Testis (tissue), 3 donors: ENCODE results near the gene CCDC124. TPM values are rescaled to one million over a fixed set of nuclear protein-coding genes. Genes with fewer than 3 reads are reported as not detected.

ENCODE experiments used
- DNase-seq: peaks from one replicate; pipeline ENCODE4 v3.0.0-alpha.2; 2019
- H3K27ac ChIP-seq, 2 donors: fragments of 200-600 bp; sonication (generic); one replicate each; pipeline ENCODE4 v1.5.1; 2019
- H3K27me3 ChIP-seq: fragments of 200-600 bp; sonication (generic); one replicate; pipeline ENCODE4 v1.5.1; 2019
- H3K36me3 ChIP-seq: fragments of 200-600 bp; sonication (generic); one replicate; pipeline ENCODE4 v1.5.1; 2017; ENCODE audit warnings: low read depth; ENCODE audit errors: missing control alignments
- H3K4me1 ChIP-seq: fragments of 200-600 bp; sonication (generic); one replicate; pipeline ENCODE4 v1.5.1; 2019
- H3K4me3 ChIP-seq, 2 donors: fragments of 200-600 bp; sonication (generic); one replicate each; pipeline ENCODE4 v1.5.1; 2017 to 2019
- H3K9me3 ChIP-seq: fragments of 200-600 bp; sonication (generic); one replicate; pipeline ENCODE4 v1.5.1; 2017
- POLR2A ChIP-seq: fragments of 450-650 bp; IDR thresholded peaks from one replicate; pipeline ENCODE4 v1.6.1; 2017; ENCODE audit warnings: antibody characterized with exemption, mild to moderate bottlenecking, moderate library complexity
- WGBS, 2 donors: methylation state at CpG; one replicate each; pipeline ENCODE4 v1.1.5; 2018; 5-methylcytosine and 5-hydroxymethylcytosine counted together
- intact Hi-C: fragments of 100-400 bp; cut with DNase I; formaldehyde crosslinking; loops from one replicate; pipeline ENCODE4 v1.15.1; 2023; ENCODE audit warnings: low total_unique reads
- polyA plus RNA-seq: library from polyadenylated mRNA; stranded (reverse); fragments of 350-450 nt; fragmentation: Illumina TruSeq; extraction: RNeasy Lipid Tissue Mini Kit (QIAGEN cat#74804); gene quantifications from one replicate; pipeline ENCODE4 v1.2.3, GENCODE V29; 2014; ENCODE audit warnings: low read depth, low replicate concordance; ENCODE audit not compliant: insufficient read depth
- total RNA-seq, 2 donors: library from RNA; depleted of rRNA; stranded (reverse); fragments of >200 nt; gene quantifications; one replicate each; pipeline ENCODE4 v1.2.3, GENCODE V29; 2016
- TF ChIP-seq, protein P1 (sequence below), 3 experiments: fragments of 450-650 bp in 2 of 3; fragments of 200-600 bp in 1 of 3; sonication (generic) in 1 of 3; IDR thresholded peaks; one replicate each; pipeline ENCODE4 v1.5.1; 2016 to 2019; ENCODE audit warnings: antibody characterized with exemption in 3 of 3, mild to moderate bottlenecking in 2 of 3, moderate library complexity in 1 of 3

Gene CCDC124
- total and polyA plus RNA-seq, 3 donors from 2014 or later = 51.5 to 75.0 (median 69.5) TPM

DNA sequence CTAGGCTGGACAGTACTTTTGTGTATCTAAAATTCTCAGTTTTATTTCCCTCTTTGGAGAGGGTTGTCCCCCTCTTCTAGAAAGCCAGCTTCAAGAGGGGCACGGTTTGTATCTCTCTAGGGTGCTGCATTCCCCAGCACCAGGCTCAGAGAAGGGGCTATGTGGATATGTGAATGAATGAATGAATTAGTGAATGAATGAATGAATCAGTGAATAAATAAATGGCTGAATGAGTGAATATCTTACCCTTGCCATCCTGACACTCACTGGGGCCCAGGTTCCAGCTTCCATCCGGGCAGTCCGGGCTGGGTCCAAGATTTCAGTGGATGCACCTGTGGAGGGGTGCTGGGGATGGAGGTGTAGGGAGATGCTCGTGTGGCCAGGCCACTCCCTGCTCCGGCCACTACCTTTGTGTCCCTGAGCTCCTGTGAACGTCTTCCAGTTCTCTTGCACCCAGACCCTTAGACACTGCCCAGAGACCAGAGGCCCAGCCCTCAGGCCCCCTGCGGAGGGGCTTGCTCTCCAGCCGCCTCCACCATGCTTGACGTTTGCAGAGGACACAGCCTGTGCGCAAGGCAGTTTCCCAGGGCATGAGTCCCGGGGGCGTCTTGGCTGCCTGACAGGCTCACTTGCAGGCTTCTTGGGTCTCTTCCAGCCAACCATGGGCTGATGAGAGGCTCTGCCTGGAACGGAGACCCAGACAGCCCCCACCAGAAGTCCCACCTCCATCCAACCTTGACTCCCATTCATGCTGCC is 31.3 kb downstream of the CCDC124 start:
- Histone ChIP-seq H3K4me1 (no peaks in the 10 kb centered on the region), H3K27ac (no peak overlapping the region), H3K27me3 (no peaks in the 10 kb centered on the region), H3K9me3 (no peaks in the 10 kb centered on the region), H3K36me3 (no peaks in the 10 kb centered on the region), H3K4me3 (no peak overlapping the region)
- DNase-seq = no peak
- intact Hi-C loops = no loop called here
- TF ChIP-seq, protein P1, sequence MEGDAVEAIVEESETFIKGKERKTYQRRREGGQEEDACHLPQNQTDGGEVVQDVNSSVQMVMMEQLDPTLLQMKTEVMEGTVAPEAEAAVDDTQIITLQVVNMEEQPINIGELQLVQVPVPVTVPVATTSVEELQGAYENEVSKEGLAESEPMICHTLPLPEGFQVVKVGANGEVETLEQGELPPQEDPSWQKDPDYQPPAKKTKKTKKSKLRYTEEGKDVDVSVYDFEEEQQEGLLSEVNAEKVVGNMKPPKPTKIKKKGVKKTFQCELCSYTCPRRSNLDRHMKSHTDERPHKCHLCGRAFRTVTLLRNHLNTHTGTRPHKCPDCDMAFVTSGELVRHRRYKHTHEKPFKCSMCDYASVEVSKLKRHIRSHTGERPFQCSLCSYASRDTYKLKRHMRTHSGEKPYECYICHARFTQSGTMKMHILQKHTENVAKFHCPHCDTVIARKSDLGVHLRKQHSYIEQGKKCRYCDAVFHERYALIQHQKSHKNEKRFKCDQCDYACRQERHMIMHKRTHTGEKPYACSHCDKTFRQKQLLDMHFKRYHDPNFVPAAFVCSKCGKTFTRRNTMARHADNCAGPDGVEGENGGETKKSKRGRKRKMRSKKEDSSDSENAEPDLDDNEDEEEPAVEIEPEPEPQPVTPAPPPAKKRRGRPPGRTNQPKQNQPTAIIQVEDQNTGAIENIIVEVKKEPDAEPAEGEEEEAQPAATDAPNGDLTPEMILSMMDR (IDR thresholded peaks at IDR 0.05) = no peak
- no peak for TF ChIP-seq POLR2A
- WGBS, 2 donors = 60 to 68% methylated on average over 5 to 13 of the region's 13 CpGs

DNA sequence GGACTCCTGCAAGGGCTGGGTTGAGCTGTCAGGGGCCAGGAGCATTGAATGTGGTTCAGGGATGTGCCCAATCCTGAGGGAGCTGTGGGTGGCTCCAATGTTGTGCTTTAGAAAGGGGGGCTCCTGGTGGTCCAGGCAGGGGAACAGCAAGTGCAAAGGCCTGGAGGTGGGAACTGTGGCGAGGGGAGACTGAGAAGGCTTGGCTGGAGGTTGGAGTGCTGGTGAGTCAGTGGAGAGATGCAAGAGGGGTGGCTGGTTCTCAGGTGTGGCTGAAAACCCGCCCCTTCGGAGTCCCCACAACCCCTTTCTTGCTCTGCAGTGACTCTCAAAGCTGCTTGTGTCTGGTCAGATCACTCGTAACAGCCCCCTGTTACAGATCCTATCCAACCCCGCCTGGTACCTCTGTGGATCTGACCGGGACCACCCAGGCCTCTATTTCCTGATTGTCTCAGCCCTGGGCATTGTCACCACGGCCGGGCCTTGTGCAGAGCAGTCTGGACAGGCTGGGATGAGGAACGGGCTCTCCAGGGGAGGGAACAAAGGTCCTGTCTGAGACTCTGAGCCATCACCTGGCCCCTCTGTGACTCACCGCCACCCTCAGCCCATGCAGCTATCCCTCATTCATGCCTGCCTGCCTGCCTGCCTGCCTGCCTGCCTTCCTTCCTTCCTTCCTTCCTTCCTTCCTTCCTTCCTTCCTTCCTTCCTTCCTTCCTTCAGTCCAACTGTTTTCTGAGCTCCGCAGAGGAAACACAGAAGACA is 32.7 kb downstream of the CCDC124 start:
- H3K27me3 ChIP-seq = no peaks in the 10 kb centered on the region
- 70 to 84% methylated on average over 10 to 11 of the region's 11 CpGs for WGBS, 2 donors
- no peak for TF ChIP-seq POLR2A
- TF ChIP-seq, protein P1 (IDR thresholded peaks at IDR 0.05) = no peak

DNA sequence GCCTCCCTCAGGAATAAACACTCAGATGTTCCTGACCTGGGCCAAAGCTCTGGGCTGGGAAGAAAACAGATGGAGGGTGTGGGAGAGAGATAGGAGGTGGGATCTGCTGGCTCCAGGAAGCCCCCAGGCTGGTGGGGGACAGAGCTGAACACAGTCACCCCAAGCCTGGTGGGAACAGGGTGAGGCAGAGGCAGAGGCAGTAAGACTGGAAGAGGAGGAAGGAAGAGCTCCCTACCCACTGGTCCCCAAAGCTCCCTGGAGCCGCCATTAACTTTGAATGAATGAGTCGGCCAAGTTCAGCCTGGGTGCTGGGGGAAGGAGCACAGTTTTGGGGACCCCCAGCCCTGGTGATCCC is 33.3 kb downstream of the CCDC124 start:
- no peak for DNase-seq
- intact Hi-C loops = no loop called here
- Histone ChIP-seq H3K36me3 (no peaks in the 10 kb centered on the region), H3K9me3 (no peaks in the 10 kb centered on the region), H3K4me3 (no peak overlapping the region), H3K4me1 (no peaks in the 10 kb centered on the region), H3K27me3 (no peaks in the 10 kb centered on the region), H3K27ac (no peak overlapping the region)
- 50% methylated on average over 2 of the region's 2 CpGs; no CpG with 5 or more reads in 1 of the 2 donors for WGBS, 2 donors
- no peak for TF ChIP-seq POLR2A
- TF ChIP-seq, protein P1 (IDR thresholded peaks at IDR 0.05) = no peak

More for the DNA sequence above, 32.7 kb downstream of the CCDC124 start:
- no peak for DNase-seq
- Histone ChIP-seq H3K36me3 (no peaks in the 10 kb centered on the region), H3K4me1 (no peaks in the 10 kb centered on the region), H3K27ac (no peak overlapping the region), H3K9me3 (no peaks in the 10 kb centered on the region), H3K4me3 (no peak overlapping the region)
- intact Hi-C loops = no loop called here

DNA sequence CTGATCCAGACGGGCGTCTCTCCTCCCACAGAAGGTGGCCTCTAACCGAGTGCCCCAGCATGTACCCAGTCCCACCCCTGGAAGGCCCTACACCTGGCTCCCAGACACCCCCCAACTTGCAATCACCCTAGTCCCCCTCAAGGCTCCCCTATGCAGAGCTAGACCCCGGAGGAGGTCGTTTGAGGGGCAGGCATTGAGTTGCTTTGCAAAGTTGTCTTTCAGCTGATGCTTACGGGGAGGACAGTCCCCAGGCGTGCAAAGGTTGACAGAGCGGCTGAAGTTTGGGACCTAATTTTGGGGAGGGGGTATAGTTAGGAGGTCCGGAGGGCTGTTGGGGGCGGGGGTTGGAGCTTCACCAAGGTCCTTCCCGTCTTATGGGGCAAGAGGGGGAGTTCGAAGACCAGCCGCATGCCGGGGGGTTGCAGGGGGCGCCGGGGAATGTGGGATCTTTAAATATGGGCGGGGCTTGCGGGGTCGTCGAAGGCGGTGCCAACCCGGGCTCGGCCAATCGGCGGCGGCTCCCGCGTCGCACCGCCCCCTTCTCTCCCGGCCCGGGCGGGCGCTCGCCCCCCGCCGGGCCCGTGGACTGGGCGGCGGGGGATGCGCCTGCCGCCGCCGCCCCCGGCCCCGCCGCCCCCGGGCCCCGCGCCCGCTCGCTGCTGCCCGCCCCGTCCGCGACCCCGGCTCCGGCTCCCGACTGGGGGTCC is 33.9 kb downstream of the CCDC124 start, which contains the start of gene KCNN1:
Gene KCNN1, plus strand, starts transcription at position 558 of the 707 bp plus-strand sequence. CDS start 6,782 bp downstream, outside the sequence.
- Histone ChIP-seq H3K9me3 (no peaks in the 10 kb centered on the region), H3K4me1 (no peaks in the 10 kb centered on the region), H3K27me3 (no peaks in the 10 kb centered on the region), H3K36me3 (no peaks in the 10 kb centered on the region), H3K27ac (no peak within 1 kb of the TSS), H3K4me3 (peak within 1 kb of the TSS; percentile 34 to 43)
- 3% methylated on average over 21 to 56 of the region's 59 CpGs for WGBS, 2 donors
- TF ChIP-seq POLR2A = no peak
- TF ChIP-seq, protein P1 (IDR thresholded peaks at IDR 0.05) = no peak
- intact Hi-C loops = no loop called here
- DNase-seq = peak; percentile 54
